Ovary (tissue), 9 donors: ENCODE data around the gene TPM1. TPM values are rescaled to one million over a fixed set of nuclear protein-coding genes. Genes with fewer than 3 reads are reported as not detected.

Experiments
- DNase-seq, 5 donors: peaks; one replicate each; pipeline ENCODE4 v3.0.0-alpha.2; 2019 to 2020
- H3K27ac ChIP-seq, 2 donors: fragments of 200-600 bp; one replicate each; pipeline versions ENCODE4 v1.5.1 to v1.8.0; 2019 to 2022
- H3K27me3 ChIP-seq: fragments of 200-600 bp; one replicate; pipeline ENCODE4 v1.8.0; 2022
- H3K36me3 ChIP-seq: fragments of 200-600 bp; sonication (generic); one replicate; pipeline ENCODE4 v1.5.1; 2019
- H3K4me1 ChIP-seq: one replicate; pipeline ENCODE4 v1.8.1; 2013; ENCODE audit warnings: mild to moderate bottlenecking, moderate library complexity; ENCODE audit not compliant: insufficient read depth
- H3K4me3 ChIP-seq: fragments of 200-600 bp; sonication (generic); one replicate; pipeline ENCODE4 v1.5.1; 2017
- H3K9me3 ChIP-seq, 2 donors: fragments of 200-600 bp in 1 of 2; sonication (generic) in 1 of 2; one replicate each; pipeline versions ENCODE4 v1.5.1 to v1.8.1; 2013 to 2019; ENCODE audit warnings: mild to moderate bottlenecking in 1 of 2, moderate library complexity in 1 of 2
- CTCF ChIP-seq, 3 donors: fragments of 450-650 bp in 2 of 3; fragments of 200-600 bp in 1 of 3; IDR thresholded peaks; one replicate each; pipeline versions ENCODE4 v1.5.1 to v1.8.0; 2016 to 2022; ENCODE audit warnings: antibody characterized with exemption in 3 of 3, mild to moderate bottlenecking in 1 of 3
- EP300 ChIP-seq: sonication (generic); formaldehyde crosslinking; IDR thresholded peaks from one replicate; pipeline ENCODE4 v1.6.1; 2017; ENCODE audit warnings: antibody characterized with exemption
- POLR2A ChIP-seq: fragments of 450-650 bp; IDR thresholded peaks from one replicate; pipeline ENCODE4 v1.6.1; 2017; ENCODE audit warnings: antibody characterized with exemption, mild to moderate bottlenecking, moderate library complexity
- WGBS, 3 donors: extraction: QIAGEN DNeasy Blood & Tissue Kit in 1 of 3; methylation state at CpG; one replicate each; pipeline versions ENCODE4 v1.1.5 to v1.1.7; 2013 to 2017; 5-methylcytosine and 5-hydroxymethylcytosine counted together
- intact Hi-C, 4 donors: fragments of 100-400 bp; cut with DNase I; formaldehyde crosslinking; loops; one replicate each; pipeline versions ENCODE4 v1.11.0 to v1.15.1; 2022 to 2023
- polyA plus RNA-seq, 2 donors: library from polyadenylated mRNA; stranded (reverse); fragments of 200-250 nt in 1 of 2; fragments of 350-450 nt in 1 of 2; fragmentation: Illumina TruSeq in 1 of 2; extraction: RNeasy Lipid Tissue Mini Kit (QIAGEN cat#74804) in 1 of 2; gene quantifications; one replicate each; pipeline ENCODE4 v1.2.3, GENCODE V29; 2013 to 2014
- total RNA-seq, 7 donors: library from RNA; depleted of rRNA in 2 of 7; stranded (reverse); fragments of >200 nt in 2 of 7; fragmentation: NEBNext Ultra II Directional in 3 of 7; extraction: Animal tissue kit (Norgen Biotek cat#: 25700) in 3 of 7; gene quantifications; one replicate each; pipeline versions ENCODE4 v1.1.0 to v1.2.4, GENCODE V29; 2016 to 2023
- donor health status: DM: no; HTN: no; CAD: no; lungs with moderate emphysema.
- donor health status: DM: no; HTN: no; CAD: no.
- donor health status: Bipolar disorder and iron deficiency.
- donor health status: DM: yes; HTN: yes; CAD: no.
- donor health status: DM: no; HTN: no; CAD: no.
- donor health status: DM: yes; HTN: yes; CAD: no.

Gene TPM1
- total and polyA plus RNA-seq, 9 donors, result 204 to 695 (median 332) TPM

GRCh38 chr15:63059573-63060216 is 17.1 kb downstream of the TPM1 start:
- H3K36me3 ChIP-seq, result no peaks in the 10 kb centered on the region
- no peak for DNase-seq
- H3K9me3 ChIP-seq, result no peaks in the 10 kb centered on the region
- 53 to 73% (median 61%) methylated on average over 10 of the region's 10 CpGs for WGBS, 3 donors
- H3K4me1 ChIP-seq, result peaks cover 15% of the 10 kb centered on the region
- no peak for TF ChIP-seq POLR2A
- TF ChIP-seq CTCF (IDR thresholded peaks at IDR 0.05), result no peak
- TF ChIP-seq EP300, result no peak
- intact Hi-C loops, result no loop called here
- H3K27ac ChIP-seq, result no peak overlapping the region
- no peaks in the 10 kb centered on the region for H3K27me3 ChIP-seq
- H3K4me3 ChIP-seq, result no peak overlapping the region

GRCh38 chr15:63060699-63061098 is 18.2 kb downstream of the TPM1 start:
- no peaks in the 10 kb centered on the region for H3K36me3 ChIP-seq

GRCh38 chr15:63061975-63062374 is 19.4 kb downstream of the TPM1 start:
- Histone ChIP-seq H3K27ac (no peak overlapping the region), H3K36me3 (no peaks in the 10 kb centered on the region), H3K4me3 (no peak overlapping the region), H3K27me3 (no peaks in the 10 kb centered on the region), H3K4me1 (peaks cover 9% of the 10 kb centered on the region), H3K9me3 (no peaks in the 10 kb centered on the region)
- no peak for DNase-seq
- 11 to 28% (median 20%) methylated on average over 4 of the region's 4 CpGs for WGBS, 3 donors
- intact Hi-C loops, result no loop called here
- TF ChIP-seq EP300 (no peak), POLR2A (no peak), CTCF (IDR thresholded peaks at IDR 0.05) (no peak)

More at GRCh38 chr15:63060699-63061098, 18.2 kb downstream of the TPM1 start:
- H3K9me3 ChIP-seq, result no peaks in the 10 kb centered on the region
- 77 to 82% (median 78%) methylated on average over 10 of the region's 10 CpGs for WGBS, 3 donors
- H3K4me3 ChIP-seq, result no peak overlapping the region
- peaks cover 13% of the 10 kb centered on the region for H3K4me1 ChIP-seq
- no peaks in the 10 kb centered on the region for H3K27me3 ChIP-seq
- no peak overlapping the region for H3K27ac ChIP-seq
- no peak for DNase-seq
- intact Hi-C loops, result no loop called here
- TF ChIP-seq POLR2A (no peak), CTCF (IDR thresholded peaks at IDR 0.05) (no peak), EP300 (no peak)

- DNase-seq, result no peak
- intact Hi-C loops, result no loop called here
- peaks cover 9% of the 10 kb centered on the region for H3K4me1 ChIP-seq
- 51 to 64% (median 54%) methylated on average over 2 of the region's 2 CpGs for WGBS, 3 donors
- no peak overlapping the region for H3K27ac ChIP-seq
- no peaks in the 10 kb centered on the region for H3K27me3 ChIP-seq
- no peaks in the 10 kb centered on the region for H3K9me3 ChIP-seq
- TF ChIP-seq EP300 (no peak), POLR2A (no peak), CTCF (IDR thresholded peaks at IDR 0.05) (no peak)
- no peaks in the 10 kb centered on the region for H3K36me3 ChIP-seq
- no peak overlapping the region for H3K4me3 ChIP-seq
These were observed 20.7 kb downstream of the TPM1 start for GRCh38 chr15:63063164-63063756.
